GM13977 (cell line): ENCODE measurements around the gene UBE3B.

Source experiments
- DNase-seq: peaks from one replicate; pipeline ENCODE4 v3.0.0; 2012; ENCODE audit warnings: low spot score
- in situ Hi-C: fragments of 300-500 bp; cut with MboI; formaldehyde crosslinking; loops from one replicate; pipeline ENCODE4 v1.12.0; 2022; ENCODE audit warnings: low sequenced_read_pairs, low pct_unique_long_range_greater_than_20kb, mixed read lengths, inconsistent platforms; ENCODE audit not compliant: unreplicated experiment
- TF ChIP-seq, protein P1 (sequence below): IDR thresholded peaks from 2 replicates; pipeline ENCODE4 v1.5.1; 2012; ENCODE audit warnings: mild to moderate bottlenecking, control low read depth; ENCODE audit not compliant: insufficient read depth; ENCODE audit errors: extremely low read depth, missing control alignments

UBE3B gene

DNA sequence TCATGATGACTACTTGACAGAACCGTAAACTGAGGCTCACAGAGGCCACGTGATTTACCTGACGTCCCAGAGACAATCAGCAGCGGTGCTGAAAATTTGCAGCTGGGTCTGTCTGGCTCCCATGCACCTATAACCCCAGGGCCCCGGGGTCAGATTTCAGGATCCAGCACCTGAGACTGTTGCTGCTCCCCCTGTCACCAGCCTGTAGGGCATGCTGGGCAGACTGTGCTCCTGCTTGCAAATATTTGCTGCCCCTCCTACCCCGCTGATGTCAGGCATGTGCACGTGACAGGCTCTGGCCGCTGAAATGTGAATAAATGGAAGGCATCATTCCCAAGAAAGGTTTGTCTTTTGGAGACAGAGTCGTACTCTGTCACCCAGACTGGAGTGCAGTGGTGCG lies 89.9 kb downstream of the UBE3B start:
- TF ChIP-seq, protein P1, sequence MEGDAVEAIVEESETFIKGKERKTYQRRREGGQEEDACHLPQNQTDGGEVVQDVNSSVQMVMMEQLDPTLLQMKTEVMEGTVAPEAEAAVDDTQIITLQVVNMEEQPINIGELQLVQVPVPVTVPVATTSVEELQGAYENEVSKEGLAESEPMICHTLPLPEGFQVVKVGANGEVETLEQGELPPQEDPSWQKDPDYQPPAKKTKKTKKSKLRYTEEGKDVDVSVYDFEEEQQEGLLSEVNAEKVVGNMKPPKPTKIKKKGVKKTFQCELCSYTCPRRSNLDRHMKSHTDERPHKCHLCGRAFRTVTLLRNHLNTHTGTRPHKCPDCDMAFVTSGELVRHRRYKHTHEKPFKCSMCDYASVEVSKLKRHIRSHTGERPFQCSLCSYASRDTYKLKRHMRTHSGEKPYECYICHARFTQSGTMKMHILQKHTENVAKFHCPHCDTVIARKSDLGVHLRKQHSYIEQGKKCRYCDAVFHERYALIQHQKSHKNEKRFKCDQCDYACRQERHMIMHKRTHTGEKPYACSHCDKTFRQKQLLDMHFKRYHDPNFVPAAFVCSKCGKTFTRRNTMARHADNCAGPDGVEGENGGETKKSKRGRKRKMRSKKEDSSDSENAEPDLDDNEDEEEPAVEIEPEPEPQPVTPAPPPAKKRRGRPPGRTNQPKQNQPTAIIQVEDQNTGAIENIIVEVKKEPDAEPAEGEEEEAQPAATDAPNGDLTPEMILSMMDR = no peak
- in situ Hi-C loops = no loop called here
- DNase-seq = no peak

DNA sequence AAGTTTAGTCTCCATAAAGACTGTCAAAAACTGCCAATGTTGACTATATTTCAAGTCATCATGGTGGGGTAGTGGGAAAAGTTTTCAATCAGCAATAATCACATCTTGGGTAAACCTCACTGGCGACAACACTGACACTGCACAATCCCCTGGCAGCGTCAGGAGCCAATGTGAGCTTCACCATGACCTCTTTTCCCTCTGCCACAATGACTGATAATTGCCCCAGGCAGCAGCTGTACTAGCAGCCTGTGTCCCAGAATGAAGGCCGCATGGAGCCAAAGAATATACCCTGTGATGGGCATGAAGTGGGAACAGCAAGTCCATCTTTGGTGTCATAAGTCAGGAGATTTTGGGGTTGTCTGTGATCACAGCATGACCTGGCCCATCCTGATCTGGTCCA lies 90.5 kb downstream of the UBE3B start:
- in situ Hi-C loops = no loop called here
- no peak for DNase-seq
- TF ChIP-seq, protein P1 = no peak

DNA sequence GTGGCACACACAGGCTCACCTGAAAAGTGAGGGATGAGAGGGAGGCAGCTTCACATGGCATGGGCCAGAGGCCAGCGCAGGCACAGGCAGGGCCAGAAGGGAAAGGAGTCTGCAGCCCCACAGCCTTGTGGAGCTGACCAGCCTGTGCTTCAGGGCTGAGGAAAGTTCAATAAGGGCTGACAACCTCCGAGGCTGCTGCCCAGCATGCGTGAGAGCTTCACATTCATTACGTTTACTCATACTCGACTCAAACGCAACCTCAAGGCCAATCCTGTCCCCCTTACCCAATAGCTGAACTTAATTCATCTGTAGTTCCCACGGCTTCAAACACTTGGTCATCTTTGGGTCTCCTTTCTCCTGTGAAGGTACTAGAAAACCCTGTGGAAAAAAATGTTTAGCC lies 91.1 kb downstream of the UBE3B start:
- TF ChIP-seq, protein P1 = no peak
- no peak for DNase-seq
- in situ Hi-C loops = no loop called here

DNA sequence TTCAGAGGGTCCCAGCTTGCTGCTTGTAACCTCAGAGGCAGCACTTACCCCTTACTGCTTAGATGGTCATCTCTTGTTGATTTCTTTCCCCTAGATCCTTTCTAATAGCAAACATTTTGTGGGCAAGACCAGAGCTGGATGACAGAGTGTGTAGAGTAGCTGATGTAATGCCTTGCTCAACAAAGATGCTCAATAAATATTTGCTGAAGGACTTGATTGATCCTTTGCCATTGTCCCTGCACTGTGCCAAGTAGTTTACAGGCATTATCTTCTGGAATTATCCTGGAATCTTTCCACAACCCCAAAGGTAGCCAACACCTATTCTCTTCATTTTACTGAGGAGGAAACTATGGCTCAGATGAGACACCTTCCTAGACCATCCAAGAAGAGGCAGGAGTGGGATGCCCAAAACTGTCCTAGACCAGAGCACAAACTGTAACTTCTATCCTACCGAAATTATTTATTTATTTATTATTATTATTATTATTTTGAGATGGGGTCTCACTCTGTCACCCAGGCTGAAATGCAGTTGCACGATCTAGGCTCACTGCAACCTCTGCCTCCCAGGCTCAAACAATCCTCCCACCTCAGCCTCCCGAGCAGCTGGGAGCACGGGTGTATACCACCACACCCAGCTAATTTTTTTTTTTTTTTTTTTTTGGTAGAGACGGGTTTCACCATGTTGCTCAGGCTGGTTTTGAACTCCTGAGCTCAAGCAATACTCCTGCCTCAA lies 94.5 kb downstream of the UBE3B start:
- no peak for DNase-seq
- in situ Hi-C loops = no loop called here
- TF ChIP-seq, protein P1 = no peak

DNA sequence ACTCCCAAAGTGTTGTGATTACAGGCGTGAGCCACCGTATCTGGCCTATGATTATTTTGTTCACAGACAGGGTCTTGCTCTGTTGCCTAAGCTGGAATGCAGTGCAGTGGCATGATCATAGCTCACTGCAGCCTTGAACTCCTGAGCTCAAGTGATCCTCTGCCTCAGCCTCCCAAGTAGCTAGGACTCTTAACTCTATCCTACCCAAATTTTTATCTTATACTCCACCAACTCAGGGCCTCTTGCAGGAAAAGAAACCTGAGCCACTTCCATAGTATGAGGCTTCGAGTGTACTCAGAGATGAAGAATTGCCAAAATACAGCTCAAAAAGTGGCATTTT lies 95.0 kb downstream of the UBE3B start:
- in situ Hi-C loops = no loop called here
- no peak for DNase-seq
- TF ChIP-seq, protein P1 = no peak

DNA sequence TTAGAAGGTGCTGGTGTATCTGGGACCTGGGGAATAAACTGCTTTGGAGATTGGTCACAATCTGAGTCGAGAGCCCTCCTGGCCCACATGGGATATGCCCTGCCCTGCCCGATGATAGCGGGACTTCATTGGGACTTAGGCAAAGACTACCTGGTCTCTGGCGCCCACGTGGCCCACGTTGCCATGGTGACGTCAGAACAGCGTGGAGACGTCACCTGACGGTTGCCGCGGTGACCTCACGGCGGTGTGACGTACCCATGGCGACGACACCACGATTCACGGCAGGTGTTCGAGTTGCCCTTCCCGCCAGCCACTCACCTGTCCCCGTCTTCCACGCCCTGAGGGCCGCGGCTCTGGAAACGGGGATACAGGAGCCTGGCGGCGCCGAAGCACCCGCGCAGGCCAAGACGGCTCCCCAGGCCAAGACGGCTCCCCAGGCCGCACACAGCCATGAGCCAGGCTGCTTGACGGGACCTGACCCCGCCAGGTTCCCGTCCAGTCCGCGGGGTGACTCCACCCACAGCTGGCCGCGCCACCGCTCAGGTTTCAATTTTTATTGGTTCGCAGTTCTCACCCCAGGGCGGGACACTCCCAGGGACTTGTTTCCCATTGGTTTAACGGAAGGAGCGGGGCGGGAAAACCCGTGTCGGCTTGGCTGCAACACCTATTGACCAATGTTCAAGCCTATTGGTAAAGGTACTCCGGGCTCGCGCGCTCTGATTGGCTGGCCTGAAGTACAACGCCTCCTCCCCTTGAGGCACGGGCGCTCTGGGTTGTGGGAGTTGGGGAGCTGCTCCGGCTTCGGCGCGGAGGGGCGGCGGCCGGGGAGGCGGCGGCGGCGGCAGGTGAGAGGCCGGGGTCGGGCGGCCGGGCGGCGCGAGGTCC lies 95.8 kb downstream of the UBE3B start, which contains the start of the genes MMAB and MVK:
Gene MMAB, minus strand, starts transcription at position 476 of the 885 bp plus-strand sequence. Its CDS starts 24 bp downstream, at position 452.
Gene MVK, plus strand, starts transcription at position 766 of the 885 bp plus-strand sequence. CDS start 1,029 bp downstream, outside the sequence.
- TF ChIP-seq, protein P1 = no peak
- in situ Hi-C loops = no loop called here
- peak; percentile 99 for DNase-seq
